Upper lobe of right lung (tissue), 1 donor: ENCODE measurements around the gene ZNF438. TPM values are rescaled to one million over a fixed set of nuclear protein-coding genes. Genes with fewer than 3 reads are reported as not detected.

ENCODE experiments used
- ATAC-seq: fragments of 200-7000 bp; cut with Tn5 transposase; one replicate; pipeline ENCODE4 v1.9.1; 2020; ENCODE audit warnings: mild to moderate bottlenecking, moderate library complexity
- DNase-seq: peaks from one replicate; pipeline ENCODE4 v3.0.0-alpha.2; 2020
- H3K27ac ChIP-seq: fragments of 200-600 bp; one replicate; pipeline ENCODE4 v1.8.0; 2022
- H3K27me3 ChIP-seq: fragments of 200-600 bp; one replicate; pipeline ENCODE4 v1.8.0; 2022; ENCODE audit warnings: mild to moderate bottlenecking
- H3K36me3 ChIP-seq: fragments of 200-600 bp; one replicate; pipeline ENCODE4 v1.8.0; 2022
- H3K4me1 ChIP-seq: fragments of 200-600 bp; one replicate; pipeline ENCODE4 v1.8.0; 2022
- H3K4me3 ChIP-seq: fragments of 200-600 bp; one replicate; pipeline ENCODE4 v1.8.0; 2022; ENCODE audit warnings: mild to moderate bottlenecking
- H3K9me3 ChIP-seq: fragments of 200-600 bp; one replicate; pipeline ENCODE4 v1.8.0; 2022
- CTCF ChIP-seq: fragments of 200-600 bp; IDR thresholded peaks from one replicate; pipeline ENCODE4 v1.8.0; 2022; ENCODE audit warnings: antibody characterized with exemption
- intact Hi-C: fragments of 100-400 bp; cut with DNase I; formaldehyde crosslinking; loops from one replicate; pipeline ENCODE4 v1.11.0; 2022
- total RNA-seq: library from RNA; stranded (reverse); fragmentation: NEBNext Ultra II Directional; extraction: Animal tissue kit (Norgen Biotek cat#: 25700); gene quantifications from one replicate; pipeline ENCODE4 v1.2.1, GENCODE V29; 2021
- donor health status: DM: no; HTN: yes; CAD: no; lungs with severe emphysema.

The ZNF438 gene
- total RNA-seq, 1 donor from 2014 or later: 14.4 TPM

GRCh38 chr10:30816159-30816819 lies 215.4 kb downstream of the ZNF438 start:
- Histone ChIP-seq H3K4me1 (peaks cover 35% of the 10 kb centered on the region), H3K4me3 (no peak overlapping the region), H3K27me3 (no peaks in the 10 kb centered on the region), H3K27ac (no peak overlapping the region), H3K36me3 (no peaks in the 10 kb centered on the region), H3K9me3 (no peaks in the 10 kb centered on the region)
- TF ChIP-seq CTCF: no peak
- no peak for DNase-seq
- intact Hi-C loops: no loop called here
- no peak for ATAC-seq

GRCh38 chr10:30813872-30814481 lies 217.7 kb downstream of the ZNF438 start:
- intact Hi-C loops: no loop called here
- ATAC-seq (no peak), DNase-seq (no peak)
- no peak overlapping the region for H3K4me3 ChIP-seq
- no peaks in the 10 kb centered on the region for H3K27me3 ChIP-seq
- H3K4me1 ChIP-seq: peaks cover 19% of the 10 kb centered on the region
- H3K36me3 ChIP-seq: no peaks in the 10 kb centered on the region
- no peak overlapping the region for H3K27ac ChIP-seq
- no peak for TF ChIP-seq CTCF
- H3K9me3 ChIP-seq: no peaks in the 10 kb centered on the region

- H3K36me3 ChIP-seq: no peaks in the 10 kb centered on the region
- peak overlapping the region; percentile 24 for H3K27ac ChIP-seq
- no peaks in the 10 kb centered on the region for H3K27me3 ChIP-seq
- peaks cover 19% of the 10 kb centered on the region for H3K4me1 ChIP-seq
- no peaks in the 10 kb centered on the region for H3K9me3 ChIP-seq
- TF ChIP-seq CTCF: no peak
- no peak for DNase-seq
- intact Hi-C loops: no loop called here
- ATAC-seq: peak; percentile 44
- no peak overlapping the region for H3K4me3 ChIP-seq
Measured at GRCh38 chr10:30812018-30812851, 219.4 kb downstream of the ZNF438 start.

- no peak for TF ChIP-seq CTCF
- intact Hi-C loops: no loop called here
- DNase-seq (no peak), ATAC-seq (no peak)
- H3K4me1 ChIP-seq: peaks cover 19% of the 10 kb centered on the region
- H3K27me3 ChIP-seq: no peaks in the 10 kb centered on the region
- H3K36me3 ChIP-seq: no peaks in the 10 kb centered on the region
- peak overlapping the region; percentile 19 for H3K27ac ChIP-seq
- H3K4me3 ChIP-seq: no peak overlapping the region
- H3K9me3 ChIP-seq: no peaks in the 10 kb centered on the region
Measured at GRCh38 chr10:30811276-30812017, 220.2 kb downstream of the ZNF438 start.

- ATAC-seq (no peak), DNase-seq (no peak)
- H3K27me3 ChIP-seq: no peaks in the 10 kb centered on the region
- no peak overlapping the region for H3K27ac ChIP-seq
- TF ChIP-seq CTCF: no peak
- peaks cover 19% of the 10 kb centered on the region for H3K4me1 ChIP-seq
- no peak overlapping the region for H3K4me3 ChIP-seq
- intact Hi-C loops: no loop called here
- H3K36me3 ChIP-seq: no peaks in the 10 kb centered on the region
- no peaks in the 10 kb centered on the region for H3K9me3 ChIP-seq
Measured at GRCh38 chr10:30810416-30810815, 221.2 kb downstream of the ZNF438 start.
